ENCODE data around the gene AFF1. TPM values are rescaled to one million over a fixed set of nuclear protein-coding genes. Genes with fewer than 3 reads are reported as not detected.

AFF1 gene
- total RNA-seq, 1 experiment from 2014 or later = 37.7 TPM

DNA sequence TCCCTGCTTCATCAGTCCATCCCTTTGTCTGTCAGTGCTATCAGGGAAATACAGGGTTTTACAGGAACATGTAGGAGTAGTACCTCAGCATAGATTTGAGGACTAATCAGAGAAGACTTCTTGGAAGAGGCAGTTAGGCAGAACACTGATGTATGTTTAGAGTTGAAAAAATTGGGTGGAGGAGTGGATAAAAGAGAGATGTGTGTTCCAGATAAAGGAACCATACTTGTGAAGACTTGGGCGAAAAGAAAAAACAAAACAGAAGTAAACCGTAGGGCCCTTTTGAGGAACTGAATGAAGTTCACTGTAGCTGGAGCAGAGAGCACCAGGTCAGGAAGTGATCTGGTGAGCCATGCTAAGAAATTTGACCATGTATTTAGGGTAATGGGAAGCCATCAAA lies 32.3 kb downstream of the AFF1 start:
- Mint-ChIP-seq H3K4me3 (ENCODE audit: low read depth, unreplicated experiment) (no peak overlapping the region), H3K27me3 (ENCODE audit: unreplicated experiment) (no peaks in the 10 kb centered on the region), H3K36me3 (ENCODE audit: insufficient read depth, unreplicated experiment) (peaks cover 5% of the 10 kb centered on the region), H3K4me1 (ENCODE audit: low read depth, unreplicated experiment) (peaks cover 23% of the 10 kb centered on the region), H3K9me3 (ENCODE audit: low read depth, unreplicated experiment) (no peaks in the 10 kb centered on the region), H3K27ac (ENCODE audit: unreplicated experiment) (no peak overlapping the region)
- TF ChIP-seq, protein P1, sequence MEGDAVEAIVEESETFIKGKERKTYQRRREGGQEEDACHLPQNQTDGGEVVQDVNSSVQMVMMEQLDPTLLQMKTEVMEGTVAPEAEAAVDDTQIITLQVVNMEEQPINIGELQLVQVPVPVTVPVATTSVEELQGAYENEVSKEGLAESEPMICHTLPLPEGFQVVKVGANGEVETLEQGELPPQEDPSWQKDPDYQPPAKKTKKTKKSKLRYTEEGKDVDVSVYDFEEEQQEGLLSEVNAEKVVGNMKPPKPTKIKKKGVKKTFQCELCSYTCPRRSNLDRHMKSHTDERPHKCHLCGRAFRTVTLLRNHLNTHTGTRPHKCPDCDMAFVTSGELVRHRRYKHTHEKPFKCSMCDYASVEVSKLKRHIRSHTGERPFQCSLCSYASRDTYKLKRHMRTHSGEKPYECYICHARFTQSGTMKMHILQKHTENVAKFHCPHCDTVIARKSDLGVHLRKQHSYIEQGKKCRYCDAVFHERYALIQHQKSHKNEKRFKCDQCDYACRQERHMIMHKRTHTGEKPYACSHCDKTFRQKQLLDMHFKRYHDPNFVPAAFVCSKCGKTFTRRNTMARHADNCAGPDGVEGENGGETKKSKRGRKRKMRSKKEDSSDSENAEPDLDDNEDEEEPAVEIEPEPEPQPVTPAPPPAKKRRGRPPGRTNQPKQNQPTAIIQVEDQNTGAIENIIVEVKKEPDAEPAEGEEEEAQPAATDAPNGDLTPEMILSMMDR (IDR thresholded peaks at IDR 0.05; ENCODE audit: unreplicated experiment) = no peak
- CTCF ChIA-PET = no interaction called here
- BruUV-seq (replicated peaks) = no TSS peak
- intact Hi-C loops (cut with micrococcal nuclease; ENCODE audit: unreplicated experiment) = no loop called here
- DNase-seq = no peak

DNA sequence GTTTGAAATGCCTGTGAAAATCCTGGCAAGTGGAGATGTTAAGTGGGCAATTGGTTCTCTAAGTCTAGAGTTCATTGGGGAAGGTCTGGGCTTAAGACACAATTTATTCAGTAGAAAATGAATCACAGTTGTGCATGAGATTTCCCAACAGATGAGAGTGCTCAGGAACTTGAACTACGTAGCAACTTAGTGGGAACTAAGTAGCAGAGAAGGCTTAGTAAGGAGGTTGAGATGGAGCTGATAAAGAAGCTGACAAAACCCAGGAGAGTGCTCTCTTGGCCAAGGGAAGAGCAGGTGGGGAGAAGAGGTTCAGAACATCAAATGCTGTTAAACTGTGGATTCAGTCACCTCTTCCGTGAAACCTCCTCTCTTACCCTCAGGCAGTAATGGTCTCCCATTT lies 33.0 kb downstream of the AFF1 start:
- TF ChIP-seq, protein P1 (IDR thresholded peaks at IDR 0.05; ENCODE audit: unreplicated experiment) = no peak
- no peak overlapping the region for H3K4me3 Mint-ChIP-seq (ENCODE audit: low read depth, unreplicated experiment)
- CTCF ChIA-PET = no interaction called here
- intact Hi-C loops (cut with micrococcal nuclease; ENCODE audit: unreplicated experiment) = no loop called here
- H3K36me3 Mint-ChIP-seq (ENCODE audit: insufficient read depth, unreplicated experiment) = peaks cover 5% of the 10 kb centered on the region
- no peak overlapping the region for H3K27ac Mint-ChIP-seq (ENCODE audit: unreplicated experiment)
- DNase-seq = no peak
- H3K4me1 Mint-ChIP-seq (ENCODE audit: low read depth, unreplicated experiment) = peaks cover 31% of the 10 kb centered on the region
- no TSS peak for BruUV-seq (replicated peaks)
- no peaks in the 10 kb centered on the region for H3K27me3 Mint-ChIP-seq (ENCODE audit: unreplicated experiment)
- no peaks in the 10 kb centered on the region for H3K9me3 Mint-ChIP-seq (ENCODE audit: low read depth, unreplicated experiment)

DNA sequence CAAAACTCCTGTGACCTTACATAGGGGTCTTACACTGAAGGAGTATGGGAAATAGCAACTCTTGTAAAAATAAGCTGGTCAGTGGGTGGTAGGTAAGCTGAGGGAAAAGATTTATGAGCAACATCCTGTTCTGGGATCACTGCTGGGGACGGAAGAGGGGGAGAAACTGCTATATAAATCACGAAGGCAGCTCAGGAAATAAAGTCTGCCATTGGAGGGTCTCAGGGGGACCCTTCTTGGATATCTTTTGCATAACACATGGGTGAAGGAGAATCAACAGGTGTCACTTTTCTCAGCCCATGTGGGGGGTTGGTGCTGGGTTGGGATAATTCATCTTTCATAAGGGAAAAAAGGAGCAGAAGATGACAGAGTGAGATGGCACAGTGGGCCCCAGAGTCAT lies 33.7 kb downstream of the AFF1 start:
- CTCF ChIA-PET = no interaction called here
- no peaks in the 10 kb centered on the region for H3K9me3 Mint-ChIP-seq (ENCODE audit: low read depth, unreplicated experiment)
- intact Hi-C loops (cut with micrococcal nuclease; ENCODE audit: unreplicated experiment) = no loop called here
- H3K27me3 Mint-ChIP-seq (ENCODE audit: unreplicated experiment) = no peaks in the 10 kb centered on the region
- no peak for DNase-seq
- no peak overlapping the region for H3K27ac Mint-ChIP-seq (ENCODE audit: unreplicated experiment)
- H3K36me3 Mint-ChIP-seq (ENCODE audit: insufficient read depth, unreplicated experiment) = peaks cover 5% of the 10 kb centered on the region
- H3K4me1 Mint-ChIP-seq (ENCODE audit: low read depth, unreplicated experiment) = peaks cover 34% of the 10 kb centered on the region
- no peak overlapping the region for H3K4me3 Mint-ChIP-seq (ENCODE audit: low read depth, unreplicated experiment)
- no TSS peak for BruUV-seq (replicated peaks)
- TF ChIP-seq, protein P1 (IDR thresholded peaks at IDR 0.05; ENCODE audit: unreplicated experiment) = no peak

DNA sequence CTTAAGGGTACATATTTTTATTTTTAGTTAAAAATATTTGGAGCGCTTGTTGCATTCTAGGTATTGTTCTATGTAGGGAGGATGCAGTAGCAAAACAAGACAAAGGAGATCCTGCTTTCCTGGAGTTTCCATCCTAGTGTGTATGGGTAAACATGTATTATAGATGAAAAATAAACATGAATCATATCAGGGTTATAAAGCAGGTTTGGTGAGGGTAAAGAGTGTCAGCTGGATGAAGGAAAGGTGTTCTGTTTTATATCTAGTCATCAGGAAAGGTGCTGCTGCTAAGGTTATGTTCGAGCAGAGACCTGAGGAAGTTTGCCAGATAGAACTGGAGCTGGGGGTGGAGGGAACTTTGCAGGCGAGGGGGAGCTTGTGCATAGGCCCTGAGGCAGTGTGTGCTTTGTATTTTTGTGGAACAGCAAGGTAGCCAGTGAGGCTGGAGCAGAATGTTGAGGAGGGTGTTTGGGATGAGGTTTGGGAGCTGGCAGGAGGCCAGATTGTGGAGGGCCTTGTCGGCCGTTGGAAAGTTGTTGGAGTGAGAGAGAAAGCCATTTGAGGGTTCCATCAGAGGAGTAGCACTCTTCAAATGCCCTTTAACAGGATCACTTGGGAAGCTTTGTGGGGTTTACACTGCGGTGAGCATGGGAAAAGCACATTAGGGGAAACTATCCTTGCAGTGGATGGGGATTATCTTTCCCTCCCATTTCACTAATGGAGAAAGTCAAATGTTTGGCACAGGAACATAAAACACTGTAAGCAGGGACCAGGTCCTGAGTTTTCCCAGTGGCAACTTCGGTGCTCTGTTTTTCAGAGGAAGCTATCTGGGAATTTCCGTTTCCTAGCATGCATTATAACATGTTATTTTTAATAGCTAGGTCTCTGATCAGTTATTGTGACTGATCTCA lies 35.9 kb downstream of the AFF1 start:
- DNase-seq = no peak
- H3K27ac Mint-ChIP-seq (ENCODE audit: unreplicated experiment) = no peak overlapping the region
- peaks cover 8% of the 10 kb centered on the region for H3K36me3 Mint-ChIP-seq (ENCODE audit: insufficient read depth, unreplicated experiment)
- H3K4me1 Mint-ChIP-seq (ENCODE audit: low read depth, unreplicated experiment) = peaks cover 49% of the 10 kb centered on the region
- BruUV-seq (replicated peaks) = no TSS peak
- intact Hi-C loops (cut with micrococcal nuclease; ENCODE audit: unreplicated experiment) = no loop called here
- H3K27me3 Mint-ChIP-seq (ENCODE audit: unreplicated experiment) = no peaks in the 10 kb centered on the region
- no peaks in the 10 kb centered on the region for H3K9me3 Mint-ChIP-seq (ENCODE audit: low read depth, unreplicated experiment)
- CTCF ChIA-PET = no interaction called here
- no peak overlapping the region for H3K4me3 Mint-ChIP-seq (ENCODE audit: low read depth, unreplicated experiment)
- TF ChIP-seq, protein P1 (IDR thresholded peaks at IDR 0.05; ENCODE audit: unreplicated experiment) = no peak
